ENCODE results near the gene DHRSX. TPM values are rescaled to one million over a fixed set of nuclear protein-coding genes. Genes with fewer than 3 reads are reported as not detected.
A peak's percentile ranks its signal among the peaks of the same experiment; 100 is the strongest.

DHRSX gene
- total and polyA plus RNA-seq, 2 of the 8 experiments (the other 6 are each of a cell fraction or from before 2014, with no cell fraction given), result 35.1 to 43.4 TPM

GRCh38 chrX:2185341-2186082 is 315.3 kb downstream of the DHRSX start:
- peak overlapping the region; percentile 32; the same call in 1 of the 2 replicates for H2BK12ac ChIP-seq (ENCODE audit: low read depth, low read length)
- no peak overlapping the region for H3K56ac ChIP-seq (replicated peaks; ENCODE audit: insufficient read length, low read depth, low read length)
- peaks cover 3% of the 10 kb centered on the region; the same call in 1 of the 2 replicates for H3K79me1 ChIP-seq (ENCODE audit: low read depth, low read length)
- no peak overlapping the region for H3K27ac ChIP-seq (ENCODE audit: low read depth, low read length)
- peak overlapping the region; percentile 92; the same call in 1 of the 2 replicates for H2BK20ac ChIP-seq (ENCODE audit: low read length)
- no peak overlapping the region for H3K23ac ChIP-seq (ENCODE audit: insufficient read length)
- no peak overlapping the region for H3K4me2 ChIP-seq (ENCODE audit: insufficient read depth in 1 of 2, low read depth in 2 of 2, low read length in 2 of 2)
- 89% methylated on average over 25 of the region's 25 CpGs; no CpG with 5 or more reads in 1 of the 2 experiments for WGBS, 2 experiments (ENCODE audit: extremely low coverage in 1 of 2, insufficient coverage in 1 of 2, insufficient read length in 1 of 2, insufficient replicate concordance in 2 of 2, low coverage in 1 of 2, low lambda C conversion rate in 2 of 2, missing lambda C conversion rate in 1 of 2)
- TF ChIP-seq SP1 (IDR thresholded peaks at IDR 0.05; ENCODE audit: low read depth, low read length), result no peak
- TF ChIP-seq EP300 (IDR thresholded peaks at IDR 0.05; ENCODE audit: borderline replicate concordance in 1 of 2, low read depth in 2 of 2, low read length in 2 of 2), result 0 out of 3 replicates have a peak, but pooled peaks of 1 of the 2 experiments have one; percentile 37
- TF ChIP-seq CHD1 (IDR thresholded peaks at IDR 0.05; ENCODE audit: low read depth, low read length), result peak; percentile 81; the same call in 1 of the 2 replicates
- no peak overlapping the region; the same call in 1 of the 2 replicates for H4K8ac ChIP-seq (ENCODE audit: extremely low read depth, insufficient read depth, low read length)
- H2AFZ ChIP-seq (ENCODE audit: low read length), result no peak overlapping the region
- H2BK15ac ChIP-seq (ENCODE audit: low read length), result peak overlapping the region; percentile 22; the same call in 1 of the 2 replicates
- no peak overlapping the region for H3K14ac ChIP-seq (ENCODE audit: insufficient read length)
- ChIA-PET CTCF (ENCODE audit: partially characterized antibody) (no interaction called here), POLR2A (ENCODE audit: partially characterized antibody) (no interaction called here)
- no peak overlapping the region for H2AK5ac ChIP-seq (ENCODE audit: low read depth, low read length)
- no peak overlapping the region for H4K91ac ChIP-seq (replicated peaks; ENCODE audit: insufficient read length, low read length)
- no peak overlapping the region for H2BK120ac ChIP-seq (replicated peaks; ENCODE audit: low read depth, low read length)
- FAIRE-seq, result no peak
- H3K79me2 ChIP-seq (ENCODE audit: control insufficient read depth in 1 of 2, insufficient read depth in 2 of 2, low read length in 2 of 2), result no peaks in the 10 kb centered on the region
- peaks cover 7 to 22% (median 13%) of the 10 kb centered on the region in 4 experiments for H3K4me1 ChIP-seq (replicated peaks in 1 of 4; ENCODE audit: control insufficient read depth in 3 of 4, insufficient read depth in 4 of 4, low read length in 3 of 4)
- H3K4me3 ChIP-seq (ENCODE audit: extremely low read depth in 1 of 4, insufficient read depth in 2 of 4, low read depth in 3 of 4, low read length in 4 of 4), result no peak overlapping the region
- no peak overlapping the region for H3K4ac ChIP-seq (replicated peaks; ENCODE audit: insufficient read length, low read depth, low read length)
- H3K18ac ChIP-seq (ENCODE audit: extremely low read depth, low read length), result peak overlapping the region; percentile 39; the same call in 1 of the 2 replicates
- DNase-seq (ENCODE audit: low read depth in 1 of 2, low spot score in 2 of 2), result peak in 1 of 2 experiments; percentile 48
- no peak overlapping the region for H3K9ac ChIP-seq (replicated peaks in 1 of 4; ENCODE audit: extremely low read depth in 1 of 4, low read depth in 3 of 4, low read length in 3 of 4)
- peak overlapping the region; percentile 60; the same call in 1 of the 2 replicates for H2BK5ac ChIP-seq (ENCODE audit: low read depth, low read length)
- H4K5ac ChIP-seq (ENCODE audit: insufficient read length, low read depth, low read length), result no peak overlapping the region
- H4K20me1 ChIP-seq (replicated peaks in 1 of 2; ENCODE audit: control insufficient read depth in 1 of 2, insufficient read depth in 2 of 2, low read length in 2 of 2), result peaks cover 0 to 2% of the 10 kb centered on the region in 2 experiments
- H3K9me3 ChIP-seq (ENCODE audit: insufficient read depth in 2 of 2, low read depth in 1 of 2, low read length in 1 of 2), result peaks cover 6 to 10% of the 10 kb centered on the region in 2 experiments; a peak in 3 of 4 replicates
- no peaks in the 10 kb centered on the region for H3K36me3 ChIP-seq (ENCODE audit: control insufficient read depth in 2 of 4, insufficient read depth in 4 of 4, low read length in 3 of 4)
- peaks cover 13% of the 10 kb centered on the region for H3K23me2 ChIP-seq (ENCODE audit: low read depth, low read length)
- no peaks in the 10 kb centered on the region for H3K27me3 ChIP-seq (replicated peaks in 1 of 4; ENCODE audit: control insufficient read depth in 3 of 4, extremely low read depth in 1 of 4, insufficient read depth in 3 of 4, low read length in 3 of 4)
